Uterus (tissue), 4 donors: Measurements from ENCODE around the gene BCL2L11. TPM values are rescaled to one million over a fixed set of nuclear protein-coding genes. Genes with fewer than 3 reads are reported as not detected.

Experiments used
- DNase-seq, 2 donors: peaks; one replicate each; pipeline ENCODE4 v3.0.0-alpha.2; 2019 to 2020
- H3K27ac ChIP-seq, 2 donors: fragments of 200-600 bp; sonication (generic); 1 replicate in 1 of 2; 2 replicates in 1 of 2; pipeline ENCODE4 v1.5.1; 2016 to 2018
- H3K27me3 ChIP-seq, 2 donors: fragments of 200-600 bp; sonication (generic); one replicate each; pipeline ENCODE4 v1.5.1; 2018 to 2019; ENCODE audit warnings: control low read depth in 1 of 2
- H3K36me3 ChIP-seq, 2 donors: fragments of 200-600 bp; sonication (generic); one replicate each; pipeline ENCODE4 v1.5.1; 2019; ENCODE audit warnings: control low read depth in 1 of 2
- H3K4me1 ChIP-seq, 2 donors: fragments of 200-600 bp; sonication (generic); one replicate each; pipeline ENCODE4 v1.5.1; 2018 to 2019; ENCODE audit warnings: control low read depth in 1 of 2
- H3K4me3 ChIP-seq, 2 donors: fragments of 200-600 bp; sonication (generic); 1 replicate in 1 of 2; 2 replicates in 1 of 2; pipeline ENCODE4 v1.5.1; 2018 to 2019; ENCODE audit warnings: mild to moderate bottlenecking in 1 of 2
- H3K9me3 ChIP-seq, 2 donors: fragments of 200-600 bp; sonication (generic); one replicate each; pipeline ENCODE4 v1.5.1; 2019; ENCODE audit warnings: control low read depth in 1 of 2
- POLR2A ChIP-seq, 2 donors: fragments of 450-650 bp; IDR thresholded peaks; one replicate each; pipeline ENCODE4 v1.6.1; 2016; ENCODE audit warnings: antibody characterized with exemption in 2 of 2, mild to moderate bottlenecking in 1 of 2, moderate library complexity in 1 of 2
- intact Hi-C: fragments of 100-400 bp; cut with DNase I; formaldehyde crosslinking; loops from one replicate; pipeline ENCODE4 v1.15.1; 2023; ENCODE audit warnings: low total_unique reads
- total RNA-seq, 4 donors: library from RNA; depleted of rRNA in 3 of 4; stranded (reverse); fragments of >200 nt in 3 of 4; gene quantifications; one replicate each; pipeline versions ENCODE4 v1.1.0 to v1.2.4, GENCODE V29; 2014 to 2023
- TF ChIP-seq, protein P1 (sequence below), 4 experiments: fragments of 200-600 bp in 2 of 4; fragments of 450-650 bp in 2 of 4; sonication (generic) in 2 of 4; IDR thresholded peaks; one replicate each; pipeline ENCODE4 v1.5.1; 2016 to 2019; ENCODE audit warnings: antibody characterized with exemption in 4 of 4, mild to moderate bottlenecking in 2 of 4, moderate library complexity in 1 of 4
- donor health status: DM: yes; HTN: yes; CAD: no.

The BCL2L11 gene
- total RNA-seq, 4 donors from 2014 or later = 2.0 to 21.8 (median 15.4) TPM

DNA sequence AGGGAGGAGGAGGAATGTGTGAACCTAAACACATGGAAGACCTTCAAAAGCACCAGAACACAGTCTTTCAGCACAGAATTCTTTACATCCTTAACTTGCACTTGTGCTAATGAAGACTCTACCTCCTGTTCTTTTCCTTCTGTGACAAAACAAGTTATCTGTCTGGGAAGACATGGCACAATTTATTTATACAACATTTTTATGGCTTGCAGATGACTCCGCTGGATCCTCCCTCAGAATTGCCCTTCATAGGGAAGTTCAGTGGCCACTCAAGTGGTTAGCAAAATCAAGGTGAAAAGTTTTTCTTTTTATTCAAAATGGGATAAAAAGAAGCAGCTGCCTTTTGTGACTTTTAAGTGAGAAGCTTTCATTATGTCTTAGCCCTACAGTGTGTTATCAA is 21.4 kb downstream of the BCL2L11 start:
- no peaks in the 10 kb centered on the region for H3K27me3 ChIP-seq
- H3K4me3 ChIP-seq = no peak overlapping the region
- H3K4me1 ChIP-seq = no peaks in the 10 kb centered on the region
- DNase-seq = no peak
- TF ChIP-seq POLR2A (IDR thresholded peaks at IDR 0.05) = no peak
- TF ChIP-seq, protein P1, sequence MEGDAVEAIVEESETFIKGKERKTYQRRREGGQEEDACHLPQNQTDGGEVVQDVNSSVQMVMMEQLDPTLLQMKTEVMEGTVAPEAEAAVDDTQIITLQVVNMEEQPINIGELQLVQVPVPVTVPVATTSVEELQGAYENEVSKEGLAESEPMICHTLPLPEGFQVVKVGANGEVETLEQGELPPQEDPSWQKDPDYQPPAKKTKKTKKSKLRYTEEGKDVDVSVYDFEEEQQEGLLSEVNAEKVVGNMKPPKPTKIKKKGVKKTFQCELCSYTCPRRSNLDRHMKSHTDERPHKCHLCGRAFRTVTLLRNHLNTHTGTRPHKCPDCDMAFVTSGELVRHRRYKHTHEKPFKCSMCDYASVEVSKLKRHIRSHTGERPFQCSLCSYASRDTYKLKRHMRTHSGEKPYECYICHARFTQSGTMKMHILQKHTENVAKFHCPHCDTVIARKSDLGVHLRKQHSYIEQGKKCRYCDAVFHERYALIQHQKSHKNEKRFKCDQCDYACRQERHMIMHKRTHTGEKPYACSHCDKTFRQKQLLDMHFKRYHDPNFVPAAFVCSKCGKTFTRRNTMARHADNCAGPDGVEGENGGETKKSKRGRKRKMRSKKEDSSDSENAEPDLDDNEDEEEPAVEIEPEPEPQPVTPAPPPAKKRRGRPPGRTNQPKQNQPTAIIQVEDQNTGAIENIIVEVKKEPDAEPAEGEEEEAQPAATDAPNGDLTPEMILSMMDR (IDR thresholded peaks at IDR 0.05) = no peak
- H3K9me3 ChIP-seq = no peaks in the 10 kb centered on the region
- intact Hi-C loops = no loop called here
- H3K27ac ChIP-seq = no peak overlapping the region
- no peaks in the 10 kb centered on the region for H3K36me3 ChIP-seq

DNA sequence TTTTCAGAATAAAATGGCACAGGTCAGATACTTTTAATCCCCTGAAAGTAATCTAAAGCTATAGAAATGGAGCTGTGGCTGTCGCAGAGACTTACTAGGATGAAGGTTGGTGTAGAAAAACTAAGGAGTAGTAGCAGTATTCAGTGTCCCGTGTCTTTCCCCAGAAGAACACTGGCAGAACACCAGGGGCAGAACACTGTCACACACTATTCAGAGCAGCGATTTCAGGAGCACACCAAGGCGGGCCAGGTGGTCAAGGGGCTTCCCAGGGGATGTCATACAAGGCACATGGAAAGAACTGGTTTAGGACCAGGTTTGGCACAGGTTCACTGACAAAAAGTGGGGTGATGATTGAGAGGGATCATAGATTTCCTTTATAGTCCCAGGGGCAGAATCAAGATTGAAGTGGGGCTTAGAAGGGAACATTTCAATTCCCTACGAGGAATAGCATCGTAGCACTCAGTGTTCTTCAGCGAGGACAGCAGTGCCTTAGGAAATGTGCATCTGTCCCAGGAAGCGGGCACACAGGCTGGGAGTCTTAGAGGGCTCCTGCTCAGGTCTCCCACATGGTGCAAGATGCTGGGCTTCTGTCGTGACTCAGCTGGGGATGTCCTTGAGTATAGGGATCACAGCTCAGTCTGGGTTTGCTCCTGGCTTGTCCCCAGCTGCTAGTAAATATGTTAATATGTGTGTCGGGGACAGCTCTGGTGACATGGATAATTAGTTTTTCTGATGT is 22.6 kb downstream of the BCL2L11 start:
- intact Hi-C loops = no loop called here
- H3K9me3 ChIP-seq = no peaks in the 10 kb centered on the region
- no peaks in the 10 kb centered on the region for H3K27me3 ChIP-seq
- no peak overlapping the region for H3K27ac ChIP-seq
- no peak overlapping the region for H3K4me3 ChIP-seq
- H3K4me1 ChIP-seq = no peaks in the 10 kb centered on the region
- H3K36me3 ChIP-seq = no peaks in the 10 kb centered on the region
- no peak for DNase-seq
- TF ChIP-seq, protein P1 (IDR thresholded peaks at IDR 0.05) = no peak
- TF ChIP-seq POLR2A (IDR thresholded peaks at IDR 0.05) = no peak

DNA sequence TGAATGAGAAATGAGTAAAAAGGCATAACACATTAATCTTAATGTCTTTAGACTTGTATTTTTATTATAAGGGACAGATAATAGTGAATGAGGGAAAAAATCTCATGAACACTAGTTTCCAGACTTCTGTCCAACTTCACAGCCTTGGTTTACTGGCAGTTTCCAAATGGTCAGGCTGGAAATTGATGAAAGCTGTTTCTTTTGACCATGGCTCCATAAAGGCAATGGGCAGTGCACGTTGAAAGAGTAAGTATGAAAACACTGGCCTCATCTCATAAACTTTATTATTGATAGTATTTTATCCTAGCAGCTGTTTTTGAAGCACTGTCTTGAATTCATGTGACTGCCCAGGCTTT is 23.1 kb downstream of the BCL2L11 start:
- Histone ChIP-seq H3K4me3 (no peak overlapping the region), H3K9me3 (no peaks in the 10 kb centered on the region), H3K27ac (no peak overlapping the region), H3K27me3 (no peaks in the 10 kb centered on the region), H3K4me1 (no peaks in the 10 kb centered on the region), H3K36me3 (no peaks in the 10 kb centered on the region)
- intact Hi-C loops = no loop called here
- TF ChIP-seq, protein P1 (IDR thresholded peaks at IDR 0.05) = no peak
- no peak for TF ChIP-seq POLR2A (IDR thresholded peaks at IDR 0.05)
- DNase-seq = no peak

DNA sequence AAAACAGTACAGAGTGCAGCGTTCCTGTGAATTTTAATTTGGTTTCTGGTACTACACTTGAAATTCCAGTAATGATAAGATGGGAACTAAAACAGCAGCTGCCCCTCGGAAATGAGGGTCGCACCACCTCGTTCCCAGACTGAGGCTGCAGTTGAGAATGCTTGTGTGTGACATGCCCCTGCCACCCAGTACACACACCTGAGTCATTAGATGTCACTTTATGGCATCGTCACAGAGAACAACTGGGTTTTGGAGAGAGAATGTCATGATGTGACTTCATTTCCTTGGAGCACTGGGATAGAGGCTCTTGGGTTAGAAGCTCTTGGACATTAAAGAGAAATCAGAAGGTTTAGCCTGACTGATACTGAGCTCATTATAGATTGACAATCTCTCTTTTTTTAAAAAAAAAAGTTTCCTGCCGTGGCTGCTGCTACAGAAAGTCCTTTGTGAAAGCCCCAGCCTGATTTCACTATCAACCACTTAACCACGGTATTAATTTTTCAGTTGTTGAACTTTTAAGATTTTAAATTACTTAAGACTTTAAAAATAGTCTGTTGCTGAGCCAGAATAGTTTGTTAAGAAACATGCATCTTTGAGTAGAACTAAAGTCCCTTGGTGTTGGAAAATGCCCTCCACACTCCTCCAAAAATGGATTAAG is 24.5 kb downstream of the BCL2L11 start:
- Histone ChIP-seq H3K4me1 (no peaks in the 10 kb centered on the region), H3K27ac (no peak overlapping the region), H3K9me3 (no peaks in the 10 kb centered on the region), H3K36me3 (no peaks in the 10 kb centered on the region), H3K4me3 (no peak overlapping the region), H3K27me3 (no peaks in the 10 kb centered on the region)
- TF ChIP-seq POLR2A (IDR thresholded peaks at IDR 0.05) = no peak
- TF ChIP-seq, protein P1 (IDR thresholded peaks at IDR 0.05) = no peak
- DNase-seq = no peak
- intact Hi-C loops = no loop called here

DNA sequence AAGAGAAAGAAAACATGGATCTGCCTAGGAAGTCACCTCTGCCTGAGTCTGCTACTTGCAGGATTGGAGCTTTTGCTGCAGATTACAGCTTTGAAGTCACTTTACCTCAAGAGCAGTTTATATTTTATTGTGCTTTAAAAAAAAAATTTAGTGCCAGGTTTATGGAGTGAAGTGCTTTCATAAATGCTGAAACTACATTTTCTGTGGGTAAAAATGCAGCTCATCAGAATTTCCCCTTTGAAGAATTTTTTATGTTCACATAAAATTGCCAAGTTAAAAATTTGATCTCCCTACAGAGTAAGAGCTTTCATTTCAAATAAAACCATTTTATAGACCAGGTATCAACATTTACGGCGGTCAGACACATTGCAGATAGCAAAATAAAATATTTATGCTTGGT is 25.2 kb downstream of the BCL2L11 start:
- intact Hi-C loops = no loop called here
- TF ChIP-seq, protein P1 (IDR thresholded peaks at IDR 0.05) = no peak
- no peak for TF ChIP-seq POLR2A (IDR thresholded peaks at IDR 0.05)

More for the DNA sequence above, 25.2 kb downstream of the BCL2L11 start:
- Histone ChIP-seq H3K27me3 (no peaks in the 10 kb centered on the region), H3K4me3 (no peak overlapping the region), H3K9me3 (no peaks in the 10 kb centered on the region), H3K4me1 (no peaks in the 10 kb centered on the region), H3K36me3 (no peaks in the 10 kb centered on the region), H3K27ac (no peak overlapping the region)
- DNase-seq = no peak
